MM.1S (cell line): ENCODE results near the gene KPNB1.

ENCODE experiments used
- DNase-seq: peaks from one replicate; pipeline ENCODE4 v3.0.0-alpha.2; 2015
- H2AFZ ChIP-seq: fragments of 300-600 bp; sonication (generic); 2 replicates; pipeline ENCODE4 v1.6.0; 2016; ENCODE audit warnings: antibody characterized with exemption, low read length
- H3F3A ChIP-seq: fragments of 300-600 bp; sonication (generic); 2 replicates; pipeline ENCODE4 v1.6.1; 2016; ENCODE audit warnings: mild to moderate bottlenecking, antibody characterized with exemption, low read length, moderate library complexity, mixed read lengths; ENCODE audit not compliant: insufficient read depth
- H3K27ac ChIP-seq: fragments of 300-600 bp; sonication (generic); 2 replicates; pipeline ENCODE4 v1.5.1; 2016; ENCODE audit warnings: mild to moderate bottlenecking, low read length
- H3K27me3 ChIP-seq: fragments of 300-600 bp; sonication (generic); replicated peaks from 2 replicates; pipeline ENCODE4 v1.6.0; 2016; ENCODE audit warnings: low read length; ENCODE audit not compliant: insufficient read depth
- H3K36me3 ChIP-seq: fragments of 300-600 bp; sonication (generic); replicated peaks from 2 replicates; pipeline ENCODE4 v1.6.1; 2016; ENCODE audit warnings: mild to moderate bottlenecking, low read length, mixed read lengths; ENCODE audit not compliant: insufficient read depth
- H3K4me1 ChIP-seq: fragments of 300-600 bp; sonication (generic); 2 replicates; pipeline ENCODE4 v1.6.1; 2016; ENCODE audit warnings: low read length, mixed read lengths
- H3K4me2 ChIP-seq: fragments of 300-600 bp; sonication (generic); 2 replicates; pipeline ENCODE4 v1.6.0; 2016; ENCODE audit warnings: low read depth, low read length
- H3K4me3 ChIP-seq: fragments of 300-600 bp; sonication (generic); 2 replicates; pipeline ENCODE4 v1.5.1; 2016; ENCODE audit warnings: low read length, mixed read lengths
- H3K79me2 ChIP-seq: fragments of 300-600 bp; sonication (generic); 2 replicates; pipeline ENCODE4 v1.6.1; 2016; ENCODE audit warnings: mixed run types, low read length, mixed read lengths
- H3K9ac ChIP-seq: fragments of 300-600 bp; sonication (generic); 2 replicates; pipeline ENCODE4 v1.6.1; 2016; ENCODE audit warnings: low read length, mixed read lengths
- H3K9me2 ChIP-seq: fragments of 300-600 bp; sonication (generic); replicated peaks from 2 replicates; pipeline ENCODE4 v1.6.1; 2016; ENCODE audit warnings: mild to moderate bottlenecking, low read length, mixed read lengths; ENCODE audit not compliant: insufficient read depth
- H3K9me3 ChIP-seq: fragments of 300-600 bp; sonication (generic); replicated peaks from 2 replicates; pipeline ENCODE4 v1.6.1; 2016; ENCODE audit warnings: mild to moderate bottlenecking, low read length, mixed read lengths; ENCODE audit not compliant: insufficient read depth
- H4K20me1 ChIP-seq: fragments of 300-600 bp; sonication (generic); 2 replicates; pipeline ENCODE4 v1.6.1; 2016; ENCODE audit warnings: mild to moderate bottlenecking, low read length, moderate library complexity, mixed read lengths; ENCODE audit not compliant: insufficient read depth
- CTCF ChIP-seq: fragments of 300-600 bp; sonication (generic); IDR thresholded peaks from 2 replicates; pipeline ENCODE4 v1.5.1; 2016; ENCODE audit warnings: antibody characterized with exemption, low read length, mixed read lengths
- EZH2 ChIP-seq: fragments of 300-600 bp; sonication (generic); optimal IDR thresholded peaks from 2 replicates; pipeline ENCODE3; 2017; ENCODE audit warnings: low read depth, mild to moderate bottlenecking, antibody characterized with exemption, low read length, mixed read lengths
- EZH2phosphoT487 ChIP-seq: fragments of 300-600 bp; sonication (generic); IDR thresholded peaks from 2 replicates; pipeline ENCODE4 v1.6.1; 2018; ENCODE audit warnings: antibody characterized with exemption, low read length

Gene KPNB1

DNA sequence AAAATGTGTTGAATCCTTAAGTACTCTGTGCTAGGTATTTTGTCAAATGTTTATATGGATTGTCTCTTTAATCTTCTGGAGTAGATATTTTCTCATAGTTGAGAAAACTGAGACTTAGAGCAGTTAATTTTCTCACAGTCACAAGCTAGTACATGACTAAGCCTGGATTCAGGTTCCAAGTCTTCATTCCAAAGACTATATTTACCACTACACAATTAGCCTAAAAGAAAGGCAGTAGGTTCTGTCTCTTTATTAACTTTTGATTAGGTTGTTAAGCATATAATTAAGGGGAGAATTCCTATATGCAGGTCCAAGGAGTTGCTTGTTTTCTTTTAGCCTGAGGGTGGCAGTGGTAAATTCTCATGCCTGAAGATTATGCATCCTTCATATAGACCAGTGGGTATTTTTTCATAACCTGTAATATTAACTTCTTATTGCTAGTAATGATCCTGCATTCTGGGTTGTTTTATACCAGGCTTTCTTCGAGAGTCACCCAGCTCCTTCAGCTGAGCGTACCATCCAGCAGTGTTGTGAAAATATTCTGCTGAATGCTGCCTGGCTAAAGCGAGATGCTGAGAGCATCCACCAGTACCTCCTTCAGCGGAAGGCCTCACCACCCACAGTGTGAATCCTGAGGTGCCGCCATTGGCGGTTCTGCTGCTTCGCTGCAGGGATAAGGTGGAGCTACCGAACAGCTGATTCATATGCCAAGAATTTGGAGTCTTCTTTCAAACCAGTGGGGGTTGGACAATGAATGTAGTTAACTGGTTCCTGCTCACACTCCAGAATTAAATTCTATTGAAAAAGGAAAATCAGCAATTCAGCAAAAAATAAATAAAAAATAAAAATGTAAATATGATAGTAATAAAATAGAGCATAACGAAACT lies 28.2 kb upstream of the KPNB1 start:
- no peak overlapping the region for H2AFZ ChIP-seq
- TF ChIP-seq EZH2 (no peak), CTCF (peak; percentile 30), EZH2phosphoT487 (no peak)
- no peaks in the 10 kb centered on the region for H3K27me3 ChIP-seq
- peak overlapping the region; percentile 39; the same call in 1 of the 2 replicates for H3K27ac ChIP-seq
- H3K79me2 ChIP-seq = 0 out of 2 replicates have a peak, but pooled peaks cover 12% of the 10 kb centered on the region
- no peaks in the 10 kb centered on the region for H3K9me2 ChIP-seq
- no peaks in the 10 kb centered on the region for H4K20me1 ChIP-seq
- peaks cover 66% of the 10 kb centered on the region for H3K4me1 ChIP-seq
- H3K36me3 ChIP-seq = no peaks in the 10 kb centered on the region
- no peaks in the 10 kb centered on the region for H3K9me3 ChIP-seq
- H3K9ac ChIP-seq = no peak overlapping the region
- no peak for DNase-seq
- no peak overlapping the region for H3K4me3 ChIP-seq
- no peak overlapping the region for H3K4me2 ChIP-seq
- peaks cover 64% of the 10 kb centered on the region for H3F3A ChIP-seq

DNA sequence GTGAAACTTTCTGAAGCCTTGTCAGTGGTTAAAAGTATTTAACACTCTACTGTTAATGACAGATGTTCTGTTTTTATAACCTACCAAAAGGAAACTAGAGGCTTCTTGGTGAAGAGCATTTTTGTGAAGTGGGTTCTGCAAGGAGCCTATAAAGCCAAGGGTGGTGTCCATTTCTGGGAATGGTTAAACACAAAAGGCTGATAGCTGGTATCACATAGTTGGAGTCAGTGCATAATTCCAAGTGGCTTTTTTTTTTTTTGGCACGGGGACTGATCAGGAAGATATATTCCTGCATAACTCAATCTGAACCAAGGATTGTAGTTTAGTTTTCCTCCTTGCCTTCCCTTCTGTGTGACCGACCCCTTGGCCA lies 27.6 kb upstream of the KPNB1 start:
- Histone ChIP-seq H3K4me3 (no peak overlapping the region), H4K20me1 (no peaks in the 10 kb centered on the region), H3K4me2 (peak overlapping the region; percentile 16; the same call in 1 of the 2 replicates), H3K4me1 (peaks cover 66% of the 10 kb centered on the region), H3K27ac (peak overlapping the region; percentile 39; the same call in 1 of the 2 replicates), H3K27me3 (no peaks in the 10 kb centered on the region), H2AFZ (no peak overlapping the region), H3K9me2 (no peaks in the 10 kb centered on the region), H3K9ac (peak overlapping the region; percentile 12; the same call in 1 of the 2 replicates), H3K9me3 (no peaks in the 10 kb centered on the region), H3F3A (peaks cover 64% of the 10 kb centered on the region), H3K36me3 (no peaks in the 10 kb centered on the region), H3K79me2 (0 out of 2 replicates have a peak, but pooled peaks cover 10% of the 10 kb centered on the region)
- TF ChIP-seq EZH2 (no peak), EZH2phosphoT487 (no peak), CTCF (no peak)
- peak; percentile 29 for DNase-seq

- no peak for DNase-seq
- TF ChIP-seq EZH2 (no peak), EZH2phosphoT487 (no peak), CTCF (no peak)
- Histone ChIP-seq H3K9me2 (no peaks in the 10 kb centered on the region), H2AFZ (no peak overlapping the region), H4K20me1 (no peaks in the 10 kb centered on the region), H3K27me3 (no peaks in the 10 kb centered on the region), H3K4me3 (no peak overlapping the region), H3K27ac (peak overlapping the region; percentile 78), H3K4me2 (peak overlapping the region; percentile 46), H3F3A (peaks cover 44% of the 10 kb centered on the region), H3K36me3 (no peaks in the 10 kb centered on the region), H3K9ac (peak overlapping the region; percentile 21; the same call in 1 of the 2 replicates), H3K9me3 (no peaks in the 10 kb centered on the region), H3K79me2 (0 out of 2 replicates have a peak, but pooled peaks cover 9% of the 10 kb centered on the region), H3K4me1 (peaks cover 51% of the 10 kb centered on the region)
Measured at GRCh38 chr17:47624727-47625068, 25.0 kb upstream of the KPNB1 start.
